H9 (cell line): ENCODE results near the gene ODF2. TPM values are rescaled to one million over a fixed set of nuclear protein-coding genes. Genes with fewer than 3 reads are reported as not detected.

ENCODE experiments used
- DNase-seq: peaks from one replicate; pipeline ENCODE4 v3.0.0-alpha.2; 2017
- H2AFZ ChIP-seq: one replicate; pipeline ENCODE4 v1.6.1; 2013; ENCODE audit warnings: mild to moderate bottlenecking, low read length, control low read depth, moderate library complexity
- H2AK5ac ChIP-seq: 2 replicates; pipeline ENCODE4 v1.6.1; 2013; ENCODE audit warnings: low read length, control low read depth, mixed read lengths; ENCODE audit not compliant: insufficient read length
- H2BK120ac ChIP-seq: one replicate; pipeline ENCODE4 v1.6.1; 2013; ENCODE audit warnings: low read depth, mild to moderate bottlenecking, low read length, control low read depth, inconsistent platforms; ENCODE audit not compliant: poor library complexity, severe bottlenecking
- H2BK12ac ChIP-seq: 2 replicates; pipeline ENCODE4 v1.6.1; 2013; ENCODE audit warnings: low read length, control low read depth, mixed read lengths, low read depth; ENCODE audit not compliant: insufficient read length
- H2BK15ac ChIP-seq: 2 replicates; pipeline ENCODE4 v1.6.1; 2013; ENCODE audit warnings: low read depth, low read length, control low read depth
- H2BK20ac ChIP-seq: one replicate; pipeline ENCODE4 v1.6.1; 2013; ENCODE audit warnings: low read depth, mild to moderate bottlenecking, low read length, control low read depth, inconsistent platforms; ENCODE audit not compliant: poor library complexity, severe bottlenecking
- H2BK5ac ChIP-seq: 2 replicates; pipeline ENCODE4 v1.6.1; 2013; ENCODE audit warnings: low read length, control low read depth, mixed read lengths; ENCODE audit not compliant: insufficient read length
- H3K14ac ChIP-seq: 2 replicates; pipeline ENCODE4 v1.6.1; 2013; ENCODE audit warnings: low read length, control low read depth; ENCODE audit not compliant: insufficient read depth
- H3K18ac ChIP-seq: 2 replicates; pipeline ENCODE4 v1.6.1; 2013; ENCODE audit warnings: low read depth, mild to moderate bottlenecking, mixed read lengths, low read length, control low read depth; ENCODE audit not compliant: insufficient read length
- H3K23ac ChIP-seq: 2 replicates; pipeline ENCODE4 v1.6.1; 2013; ENCODE audit warnings: low read length, control low read depth, mixed read lengths, low read depth; ENCODE audit not compliant: insufficient read length
- H3K23me2 ChIP-seq: 2 replicates; pipeline ENCODE4 v1.6.1; 2013; ENCODE audit warnings: low read depth, mild to moderate bottlenecking, mixed read lengths, low read length, control low read depth; ENCODE audit not compliant: insufficient read length, poor library complexity, severe bottlenecking
- H3K27ac ChIP-seq: 2 replicates; pipeline ENCODE4 v1.5.1; 2013; ENCODE audit warnings: low read length, control low read depth, mixed read lengths, low read depth; ENCODE audit not compliant: insufficient read length
- H3K27me3 ChIP-seq: 2 replicates; pipeline ENCODE4 v1.6.1; 2013; ENCODE audit warnings: low read length, control low read depth, inconsistent platforms; ENCODE audit not compliant: insufficient read depth
- H3K4ac ChIP-seq: 2 replicates; pipeline ENCODE4 v1.6.1; 2013; ENCODE audit warnings: low read depth, mild to moderate bottlenecking, control low read depth, inconsistent platforms, low read length, moderate library complexity
- H3K4me1 ChIP-seq: 2 replicates; pipeline ENCODE4 v1.6.1; 2013; ENCODE audit warnings: low read length, control low read depth, inconsistent platforms; ENCODE audit not compliant: insufficient read depth
- H3K4me2 ChIP-seq: 2 replicates; pipeline ENCODE4 v1.6.1; 2013; ENCODE audit warnings: low read length, control low read depth, mixed read lengths; ENCODE audit not compliant: insufficient read length, insufficient read depth
- H3K56ac ChIP-seq: 2 replicates; pipeline ENCODE4 v1.6.1; 2013; ENCODE audit warnings: low read depth, mild to moderate bottlenecking, mixed read lengths, low read length, control low read depth; ENCODE audit not compliant: insufficient read length
- H3K79me1 ChIP-seq: 2 replicates; pipeline ENCODE4 v1.6.1; 2013; ENCODE audit warnings: low read depth, mild to moderate bottlenecking, moderate library complexity, low read length, control low read depth, inconsistent platforms; ENCODE audit not compliant: insufficient read depth, poor library complexity, severe bottlenecking
- H3K79me2 ChIP-seq: 2 replicates; pipeline ENCODE4 v1.6.1; 2013; ENCODE audit warnings: low read length, control low read depth, inconsistent platforms; ENCODE audit not compliant: insufficient read depth
- H3K9ac ChIP-seq: 2 replicates; pipeline ENCODE4 v1.6.1; 2013; ENCODE audit warnings: low read length, control low read depth, mixed read lengths; ENCODE audit not compliant: insufficient read length; ENCODE audit errors: extremely low read depth
- H3K9me3 ChIP-seq: one replicate; pipeline ENCODE4 v1.6.1; 2013; ENCODE audit warnings: low read depth, low read length, inconsistent platforms; ENCODE audit not compliant: control insufficient read depth
- H3T11ph ChIP-seq: one replicate; pipeline ENCODE4 v1.6.1; 2013; ENCODE audit warnings: mild to moderate bottlenecking, low read length, control low read depth, inconsistent platforms
- H4K20me1 ChIP-seq: one replicate; pipeline ENCODE4 v1.6.1; 2013; ENCODE audit not compliant: control insufficient read depth, insufficient read length, insufficient read depth
- H4K5ac ChIP-seq: 2 replicates; pipeline ENCODE4 v1.6.1; 2013; ENCODE audit warnings: low read depth, mild to moderate bottlenecking, mixed read lengths, low read length, control low read depth; ENCODE audit not compliant: insufficient read length
- H4K8ac ChIP-seq: replicated peaks from 2 replicates; pipeline ENCODE4 v1.6.1; 2013; ENCODE audit warnings: low read length, control low read depth, mixed read lengths, low read depth; ENCODE audit not compliant: insufficient read length
- H4K91ac ChIP-seq: 2 replicates; pipeline ENCODE4 v1.6.1; 2013; ENCODE audit warnings: low read depth, mild to moderate bottlenecking, moderate library complexity, mixed read lengths, low read length, control low read depth; ENCODE audit not compliant: insufficient read length
- H3K27ac Mint-ChIP-seq, 3 experiments: 2 replicates in 2 of 3; 3 replicates in 1 of 3; pipeline ENCODE4 v1.8.0; 2020 to 2021; ENCODE audit warnings: mixed read lengths in 3 of 3, mild to moderate bottlenecking in 1 of 3, moderate library complexity in 1 of 3
- H3K27me3 Mint-ChIP-seq: 2 replicates; pipeline ENCODE4 v1.8.0; 2021; ENCODE audit warnings: low read depth, mild to moderate bottlenecking, moderate library complexity, mixed read lengths
- H3K36me3 Mint-ChIP-seq, 3 experiments: 2 replicates in 2 of 3; 3 replicates in 1 of 3; pipeline ENCODE4 v1.8.0; 2020 to 2021; ENCODE audit warnings: low read depth in 3 of 3, mixed read lengths in 3 of 3; ENCODE audit not compliant: insufficient read depth in 1 of 3
- H3K4me1 Mint-ChIP-seq, 2 experiments: 2 replicates each; pipeline ENCODE4 v1.8.0; 2020; ENCODE audit warnings: mixed read lengths in 2 of 2
- H3K4me3 Mint-ChIP-seq, 2 experiments: 2 replicates in 1 of 2; 3 replicates in 1 of 2; pipeline ENCODE4 v1.8.0; 2020 to 2021; ENCODE audit warnings: mild to moderate bottlenecking in 2 of 2, mixed read lengths in 2 of 2, moderate library complexity in 1 of 2
- H3K9me3 Mint-ChIP-seq, 2 experiments: 2 replicates in 1 of 2; 3 replicates in 1 of 2; pipeline ENCODE4 v1.8.0; 2020; ENCODE audit warnings: mild to moderate bottlenecking in 2 of 2, mixed read lengths in 2 of 2, moderate library complexity in 1 of 2
- CTCF ChIP-seq: fragments of 200-600 bp; sonication (generic); conservative IDR thresholded peaks from 3 replicates; pipeline ENCODE4 v1.8.0; 2021; ENCODE audit warnings: antibody characterized with exemption, mild to moderate bottlenecking
- WGBS: extraction: QIAGEN DNeasy Blood & Tissue Kit; methylation state at CpG from one replicate; pipeline ENCODE4 v1.1.7; 2013; ENCODE audit warnings: missing lambda C conversion rate, low lambda C conversion rate, mixed read lengths; ENCODE audit not compliant: insufficient read length; ENCODE audit errors: extremely low coverage; 5-methylcytosine and 5-hydroxymethylcytosine counted together
- total RNA-seq: library from RNA; stranded (reverse); gene quantifications from 2 replicates; pipeline ENCODE4 v1.2.1, GENCODE V29; 2021

ODF2 gene
- total RNA-seq, 1 experiment from 2014 or later: 16.7 TPM

DNA sequence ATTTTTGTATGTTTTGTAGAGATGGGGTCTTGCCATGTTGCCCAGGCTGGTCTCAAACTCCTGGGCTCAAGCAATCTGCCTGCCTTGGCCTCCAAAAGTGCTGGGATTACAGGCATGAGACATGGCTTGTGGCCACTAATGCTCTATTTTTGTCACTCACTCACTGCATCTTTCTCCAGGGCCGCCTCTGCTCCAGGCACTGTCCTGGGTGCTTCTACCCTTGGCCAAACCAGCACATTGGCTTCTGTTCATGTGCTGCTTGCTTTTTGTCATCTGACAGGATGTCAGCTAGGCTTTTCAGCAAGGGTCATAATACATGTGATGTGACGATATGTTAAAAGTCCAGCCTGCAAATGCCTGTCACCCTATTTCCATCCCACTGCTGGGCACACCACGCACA is 3.2 kb downstream of the ODF2 start:
- Histone ChIP-seq H3K79me2 (no peaks in the 10 kb centered on the region), H3K9ac (no peak overlapping the region), H3K4me2 (no peak overlapping the region), H4K91ac (no peak overlapping the region), H3K9me3 (no peaks in the 10 kb centered on the region), H3T11ph (no peak overlapping the region), H4K20me1 (no peaks in the 10 kb centered on the region), H3K14ac (no peak overlapping the region), H3K4me1 (no peaks in the 10 kb centered on the region), H2BK15ac (no peak overlapping the region), H2AK5ac (no peak overlapping the region), H2BK120ac (no peak overlapping the region), H2AFZ (no peak overlapping the region), H2BK12ac (no peak overlapping the region), H3K23me2 (peaks cover 12% of the 10 kb centered on the region), H3K79me1 (no peaks in the 10 kb centered on the region), H3K27me3 (peaks cover 19% of the 10 kb centered on the region; the same call in 1 of the 2 replicates), H3K23ac (no peak overlapping the region), H3K27ac (no peak overlapping the region), H4K5ac (no peak overlapping the region), H2BK20ac (no peak overlapping the region), H4K8ac (no peak overlapping the region), H3K4ac (no peak overlapping the region), H2BK5ac (no peak overlapping the region), H3K56ac (no peak overlapping the region), H3K18ac (no peak overlapping the region)
- no peak for DNase-seq
- Mint-ChIP-seq H3K27me3 (peaks cover 71% of the 10 kb centered on the region), H3K27ac (no peak overlapping the region), H3K36me3 (peaks cover 18 to 44% (median 33%) of the 10 kb centered on the region in 3 experiments; a peak in 6 of 7 replicates), H3K9me3 (peaks cover 0 to 3% of the 10 kb centered on the region in 2 experiments; a peak in 1 of 5 replicates), H3K4me1 (peaks cover 8 to 11% of the 10 kb centered on the region in 2 experiments), H3K4me3 (no peak overlapping the region)
- no peak for TF ChIP-seq CTCF
- no CpG with 5 or more reads among the region's 3 CpGs for WGBS
